Gastrocnemius medialis (tissue), 4 donors: ENCODE data around the gene MED28.

Experiments
- POLR2A ChIP-seq, 2 donors: fragments of 450-650 bp; IDR thresholded peaks; one replicate each; pipeline ENCODE4 v1.6.1; 2017; ENCODE audit warnings: antibody characterized with exemption in 2 of 2, mild to moderate bottlenecking in 2 of 2, moderate library complexity in 2 of 2
- TF ChIP-seq, protein P1 (sequence below), 5 experiments: fragments of 450-650 bp in 3 of 5; fragments of 200-600 bp in 2 of 5; sonication (generic) in 2 of 5; IDR thresholded peaks in 4 of 5; conservative IDR thresholded peaks in 1 of 5; 1 replicate in 4 of 5; 2 replicates in 1 of 5; pipeline ENCODE4 v1.5.1; 2016 to 2019; ENCODE audit warnings: antibody characterized with exemption in 5 of 5, mild to moderate bottlenecking in 3 of 5, moderate library complexity in 3 of 5

DNA sequence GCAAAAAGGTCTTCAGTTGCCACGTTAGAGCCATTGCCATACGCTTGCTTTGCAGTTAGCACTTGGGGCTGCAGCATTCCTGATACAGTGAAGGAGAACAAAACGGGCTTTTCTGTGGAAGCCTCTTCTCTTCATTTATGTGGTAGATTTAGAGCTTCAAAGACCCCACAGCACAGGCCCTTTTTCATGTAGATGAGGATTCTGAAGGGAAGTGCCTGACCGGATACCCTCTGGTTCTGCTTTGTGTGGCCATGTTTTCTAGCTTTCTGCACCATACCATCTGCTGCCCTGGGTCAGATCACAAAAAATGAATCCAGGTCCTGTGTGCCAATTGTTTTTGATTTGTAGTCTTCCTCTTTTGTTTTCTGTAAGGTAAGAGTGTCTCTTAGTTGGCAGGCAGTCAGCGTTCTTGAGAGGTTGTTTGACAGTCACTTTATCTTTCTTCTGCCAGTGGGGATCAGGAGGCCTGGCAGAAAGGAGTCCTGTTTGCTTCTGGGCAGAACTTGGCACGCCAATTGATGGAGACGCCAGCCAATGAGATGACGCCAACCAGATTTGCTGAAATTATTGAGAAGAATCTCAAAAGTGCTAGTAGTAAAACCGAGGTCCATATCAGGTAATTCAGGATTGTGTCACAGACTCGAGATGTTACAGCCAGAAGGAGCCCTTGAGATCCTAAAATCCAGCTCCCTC lies 29.8 kb upstream of the MED28 start:
- no peak for TF ChIP-seq POLR2A (IDR thresholded peaks at IDR 0.05)
- TF ChIP-seq, protein P1, sequence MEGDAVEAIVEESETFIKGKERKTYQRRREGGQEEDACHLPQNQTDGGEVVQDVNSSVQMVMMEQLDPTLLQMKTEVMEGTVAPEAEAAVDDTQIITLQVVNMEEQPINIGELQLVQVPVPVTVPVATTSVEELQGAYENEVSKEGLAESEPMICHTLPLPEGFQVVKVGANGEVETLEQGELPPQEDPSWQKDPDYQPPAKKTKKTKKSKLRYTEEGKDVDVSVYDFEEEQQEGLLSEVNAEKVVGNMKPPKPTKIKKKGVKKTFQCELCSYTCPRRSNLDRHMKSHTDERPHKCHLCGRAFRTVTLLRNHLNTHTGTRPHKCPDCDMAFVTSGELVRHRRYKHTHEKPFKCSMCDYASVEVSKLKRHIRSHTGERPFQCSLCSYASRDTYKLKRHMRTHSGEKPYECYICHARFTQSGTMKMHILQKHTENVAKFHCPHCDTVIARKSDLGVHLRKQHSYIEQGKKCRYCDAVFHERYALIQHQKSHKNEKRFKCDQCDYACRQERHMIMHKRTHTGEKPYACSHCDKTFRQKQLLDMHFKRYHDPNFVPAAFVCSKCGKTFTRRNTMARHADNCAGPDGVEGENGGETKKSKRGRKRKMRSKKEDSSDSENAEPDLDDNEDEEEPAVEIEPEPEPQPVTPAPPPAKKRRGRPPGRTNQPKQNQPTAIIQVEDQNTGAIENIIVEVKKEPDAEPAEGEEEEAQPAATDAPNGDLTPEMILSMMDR (IDR thresholded peaks at IDR 0.05 in 4 of 5, conservative IDR thresholded peaks at IDR 0.05 in 1 of 5): no peak
